Colonic mucosa (tissue), 4 donors: ENCODE data around the gene LTBR. TPM values are rescaled to one million over a fixed set of nuclear protein-coding genes. Genes with fewer than 3 reads are reported as not detected.
A peak's percentile ranks its signal among the peaks of the same experiment; 100 is the strongest.

Experiments used
- DNase-seq: peaks from one replicate; pipeline ENCODE4 v3.0.0-alpha.2; 2020
- H3K27ac ChIP-seq: fragments of 200-600 bp; one replicate; pipeline ENCODE4 v1.8.0; 2021
- H3K27me3 ChIP-seq: fragments of 200-600 bp; one replicate; pipeline ENCODE4 v1.8.0; 2021
- H3K36me3 ChIP-seq: fragments of 200-600 bp; one replicate; pipeline ENCODE4 v1.8.0; 2021
- H3K4me1 ChIP-seq: fragments of 200-600 bp; one replicate; pipeline ENCODE4 v1.8.0; 2021; ENCODE audit warnings: mild to moderate bottlenecking
- H3K4me3 ChIP-seq: fragments of 200-600 bp; one replicate; pipeline ENCODE4 v1.8.0; 2021
- H3K9ac ChIP-seq, 2 donors: one replicate each; pipeline ENCODE4 v1.7.0; 2013; ENCODE audit warnings: control low read depth in 2 of 2, low read depth in 2 of 2, low read length in 2 of 2
- H3K9me3 ChIP-seq: fragments of 200-600 bp; one replicate; pipeline ENCODE4 v1.8.0; 2021
- intact Hi-C: fragments of 100-400 bp; cut with DNase I; formaldehyde crosslinking; loops from one replicate; pipeline ENCODE4 v1.14.1; 2022
- total RNA-seq, 2 donors: library from RNA; stranded (reverse); fragmentation: NEBNext Ultra II Directional in 1 of 2; extraction: Animal tissue kit (Norgen Biotek cat#: 25700) in 1 of 2; gene quantifications; one replicate each; pipeline ENCODE4 v1.2.1, GENCODE V29; 2021
- TF ChIP-seq, protein P1 (sequence below): fragments of 200-600 bp; IDR thresholded peaks from one replicate; pipeline ENCODE4 v1.8.0; 2022; ENCODE audit warnings: antibody characterized with exemption, mild to moderate bottlenecking
- donor health status: healthy.
- donor health status: DM: no; HTN: no; CAD: no.
- donor health status: DM: no; HTN: no; CAD: no.

The LTBR gene
- total RNA-seq, 2 donors from 2014 or later: 84.8 to 129 TPM

DNA sequence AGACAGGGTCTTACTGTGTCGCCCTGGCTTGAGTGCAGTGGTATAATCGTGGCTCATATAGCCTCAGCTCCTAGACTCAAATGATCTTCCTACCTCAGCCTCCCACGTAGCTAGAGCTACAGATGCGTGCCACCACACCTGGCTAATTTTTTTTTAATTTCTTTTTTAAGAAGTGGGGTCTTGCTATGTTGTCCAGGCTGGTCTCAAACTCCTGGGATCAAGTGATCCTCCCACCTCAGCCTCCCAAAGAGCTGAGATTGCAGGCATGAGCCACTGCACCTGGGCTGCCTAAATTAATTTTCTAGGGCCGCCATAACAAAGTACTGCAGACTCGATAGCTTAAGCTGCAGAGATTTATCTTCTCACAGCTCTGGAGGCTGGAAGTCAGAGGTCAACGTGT lies 9.1 kb downstream of the LTBR start:
- Histone ChIP-seq H3K9ac (peak overlapping the region in 1 of 2 donors; percentile 21), H3K27ac (peak overlapping the region; percentile 83), H3K27me3 (no peaks in the 10 kb centered on the region), H3K36me3 (no peaks in the 10 kb centered on the region), H3K9me3 (no peaks in the 10 kb centered on the region), H3K4me3 (no peak overlapping the region), H3K4me1 (peaks cover 9% of the 10 kb centered on the region)
- TF ChIP-seq, protein P1, sequence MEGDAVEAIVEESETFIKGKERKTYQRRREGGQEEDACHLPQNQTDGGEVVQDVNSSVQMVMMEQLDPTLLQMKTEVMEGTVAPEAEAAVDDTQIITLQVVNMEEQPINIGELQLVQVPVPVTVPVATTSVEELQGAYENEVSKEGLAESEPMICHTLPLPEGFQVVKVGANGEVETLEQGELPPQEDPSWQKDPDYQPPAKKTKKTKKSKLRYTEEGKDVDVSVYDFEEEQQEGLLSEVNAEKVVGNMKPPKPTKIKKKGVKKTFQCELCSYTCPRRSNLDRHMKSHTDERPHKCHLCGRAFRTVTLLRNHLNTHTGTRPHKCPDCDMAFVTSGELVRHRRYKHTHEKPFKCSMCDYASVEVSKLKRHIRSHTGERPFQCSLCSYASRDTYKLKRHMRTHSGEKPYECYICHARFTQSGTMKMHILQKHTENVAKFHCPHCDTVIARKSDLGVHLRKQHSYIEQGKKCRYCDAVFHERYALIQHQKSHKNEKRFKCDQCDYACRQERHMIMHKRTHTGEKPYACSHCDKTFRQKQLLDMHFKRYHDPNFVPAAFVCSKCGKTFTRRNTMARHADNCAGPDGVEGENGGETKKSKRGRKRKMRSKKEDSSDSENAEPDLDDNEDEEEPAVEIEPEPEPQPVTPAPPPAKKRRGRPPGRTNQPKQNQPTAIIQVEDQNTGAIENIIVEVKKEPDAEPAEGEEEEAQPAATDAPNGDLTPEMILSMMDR: no peak
- intact Hi-C loops: no loop called here
- no peak for DNase-seq

DNA sequence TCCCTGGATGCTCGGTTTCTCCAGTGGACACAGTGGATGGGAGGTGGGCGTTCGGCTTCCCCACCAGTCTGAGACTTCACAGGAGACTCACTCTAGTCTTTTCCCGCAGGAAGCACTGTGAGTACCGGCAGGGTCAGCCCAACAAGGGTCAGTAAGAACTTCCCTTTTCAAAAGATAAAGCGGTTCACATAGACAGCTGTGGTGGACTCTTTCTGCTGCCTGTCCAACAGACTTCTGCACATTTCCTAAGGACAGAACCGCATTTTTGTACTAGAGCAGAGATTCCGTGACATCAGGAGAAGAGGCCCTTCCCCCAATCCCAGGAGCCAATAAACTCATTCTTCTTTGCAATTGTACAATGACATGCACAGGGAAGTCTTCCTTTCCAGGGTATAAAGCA lies 10.4 kb downstream of the LTBR start:
- DNase-seq: no peak
- no peak overlapping the region for H3K27ac ChIP-seq
- TF ChIP-seq, protein P1: no peak
- H3K4me3 ChIP-seq: no peak overlapping the region
- H3K27me3 ChIP-seq: no peaks in the 10 kb centered on the region
- peaks cover 9% of the 10 kb centered on the region for H3K4me1 ChIP-seq
- peak overlapping the region in 1 of 2 donors; percentile 3 for H3K9ac ChIP-seq
- intact Hi-C loops: no loop called here
- no peaks in the 10 kb centered on the region for H3K36me3 ChIP-seq
- no peaks in the 10 kb centered on the region for H3K9me3 ChIP-seq

DNA sequence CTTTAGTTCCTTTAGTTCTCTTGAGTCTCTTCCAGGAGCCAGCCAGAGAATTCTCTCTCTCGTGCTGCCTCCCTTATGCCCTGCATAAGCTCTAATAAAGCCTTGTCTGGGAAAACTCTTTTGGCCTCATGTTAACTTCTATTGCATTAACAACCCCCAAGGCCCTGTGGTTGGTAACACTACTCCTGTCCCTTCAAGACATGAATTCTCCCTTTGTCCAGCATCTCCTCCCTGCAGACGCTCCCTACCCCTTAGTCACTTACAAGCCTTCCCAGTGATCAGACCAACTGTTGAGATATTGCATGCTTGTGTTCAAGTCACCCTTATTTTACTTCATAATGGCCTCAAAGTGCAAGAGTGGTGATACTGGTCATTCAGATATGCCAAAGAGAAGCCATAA lies 12.1 kb downstream of the LTBR start:
- intact Hi-C loops: no loop called here
- H3K27ac ChIP-seq: no peak overlapping the region
- H3K27me3 ChIP-seq: no peaks in the 10 kb centered on the region
- TF ChIP-seq, protein P1: no peak
- DNase-seq: no peak
- no peaks in the 10 kb centered on the region for H3K9me3 ChIP-seq
- H3K4me3 ChIP-seq: no peak overlapping the region
- no peaks in the 10 kb centered on the region for H3K36me3 ChIP-seq
- no peak overlapping the region for H3K9ac ChIP-seq
- H3K4me1 ChIP-seq: peaks cover 9% of the 10 kb centered on the region

DNA sequence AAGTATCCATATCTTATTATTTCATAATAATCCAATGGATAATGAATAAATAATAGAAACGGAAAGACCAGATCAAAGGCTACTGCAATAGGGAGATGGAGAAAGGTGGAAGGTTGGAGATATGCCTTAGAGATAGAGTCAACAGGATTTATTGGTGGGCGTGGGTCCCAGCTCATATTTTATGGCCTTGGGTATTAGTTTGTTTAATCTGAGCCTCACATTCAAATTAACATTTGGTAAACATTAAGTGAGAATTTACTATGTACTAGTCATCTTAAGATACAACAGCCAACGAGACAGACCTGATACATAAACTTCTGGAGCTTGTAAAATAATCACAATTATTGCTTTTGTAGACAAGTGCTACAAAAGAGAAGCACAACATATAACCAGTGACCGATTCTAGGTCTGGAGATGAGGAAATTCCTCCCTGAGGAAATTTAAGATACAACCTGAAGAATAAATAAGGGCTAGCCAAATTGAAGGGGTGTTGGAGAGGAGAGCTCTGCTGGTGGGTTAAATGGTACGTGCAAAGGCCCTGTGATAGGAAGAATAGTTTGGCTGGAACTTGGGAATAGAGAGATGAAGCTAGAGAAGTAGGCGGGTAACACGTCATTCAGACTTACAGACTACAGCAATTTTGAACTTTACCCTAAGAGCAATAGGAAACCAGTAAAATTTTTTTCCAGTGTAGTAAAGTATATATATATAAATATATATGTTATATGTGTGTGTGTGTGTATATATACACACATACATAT lies 16.1 kb downstream of the LTBR start:
- H3K27me3 ChIP-seq: no peaks in the 10 kb centered on the region
- H3K36me3 ChIP-seq: no peaks in the 10 kb centered on the region
- no peak overlapping the region for H3K4me3 ChIP-seq
- H3K4me1 ChIP-seq: no peaks in the 10 kb centered on the region
- intact Hi-C loops: no loop called here
- DNase-seq: peak; percentile 53
- peak overlapping the region; percentile 84 for H3K27ac ChIP-seq
- TF ChIP-seq, protein P1: no peak
- peak overlapping the region in 1 of 2 donors; percentile 40 for H3K9ac ChIP-seq
- H3K9me3 ChIP-seq: no peaks in the 10 kb centered on the region

DNA sequence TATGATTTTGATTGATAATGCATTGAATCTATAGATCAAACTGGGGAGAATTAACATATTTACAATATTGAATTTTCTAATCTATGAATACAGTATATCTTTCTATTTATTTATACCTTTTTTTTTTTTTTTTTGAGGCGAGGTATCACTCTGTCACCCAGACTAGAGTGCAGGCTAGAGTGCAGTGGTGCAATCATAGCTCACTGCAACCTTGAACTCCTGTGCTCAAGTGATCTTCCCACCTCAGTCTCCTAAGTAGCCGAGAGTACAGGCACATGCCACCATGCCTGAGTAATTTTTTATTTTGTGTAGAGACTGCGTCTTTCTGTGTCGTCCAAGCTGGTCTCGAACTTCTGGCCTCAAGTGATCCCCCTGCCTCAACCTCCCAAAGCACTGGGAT lies 20.4 kb downstream of the LTBR start:
- H3K4me3 ChIP-seq: no peak overlapping the region
- H3K27me3 ChIP-seq: no peaks in the 10 kb centered on the region
- intact Hi-C loops: no loop called here

More for the DNA sequence above, 20.4 kb downstream of the LTBR start:
- no peaks in the 10 kb centered on the region for H3K4me1 ChIP-seq
- H3K36me3 ChIP-seq: no peaks in the 10 kb centered on the region
- no peaks in the 10 kb centered on the region for H3K9me3 ChIP-seq
- no peak overlapping the region for H3K9ac ChIP-seq
- TF ChIP-seq, protein P1: no peak
- DNase-seq: no peak
- H3K27ac ChIP-seq: no peak overlapping the region
